Measurements from ENCODE around the gene COLEC12.

Gene COLEC12

DNA sequence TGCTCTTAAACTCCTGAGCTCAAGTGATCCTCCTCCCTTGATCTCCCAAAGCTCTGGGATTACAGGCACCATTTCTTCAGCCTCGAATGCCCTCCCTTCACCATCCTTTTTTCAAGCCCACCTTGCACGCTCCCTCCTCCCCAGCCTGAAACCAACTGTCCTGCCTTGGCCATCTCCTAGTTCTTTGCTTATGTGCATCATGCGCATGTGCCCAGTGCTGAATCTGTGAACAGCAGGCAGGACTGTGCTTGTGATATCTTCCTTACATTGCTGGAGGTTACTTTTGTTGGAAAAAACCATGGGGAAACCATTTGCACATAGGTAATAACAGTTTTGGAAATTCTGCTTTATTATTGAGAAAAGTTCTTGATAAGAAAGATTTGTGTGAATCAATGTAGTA, 49.5 kb upstream of the COLEC12 start (continued):
- no peak for TF ChIP-seq CSRNP3 (CRISPR knock-in tag; IDR thresholded peaks at IDR 0.05)
- TF ChIP-seq, protein P1, sequence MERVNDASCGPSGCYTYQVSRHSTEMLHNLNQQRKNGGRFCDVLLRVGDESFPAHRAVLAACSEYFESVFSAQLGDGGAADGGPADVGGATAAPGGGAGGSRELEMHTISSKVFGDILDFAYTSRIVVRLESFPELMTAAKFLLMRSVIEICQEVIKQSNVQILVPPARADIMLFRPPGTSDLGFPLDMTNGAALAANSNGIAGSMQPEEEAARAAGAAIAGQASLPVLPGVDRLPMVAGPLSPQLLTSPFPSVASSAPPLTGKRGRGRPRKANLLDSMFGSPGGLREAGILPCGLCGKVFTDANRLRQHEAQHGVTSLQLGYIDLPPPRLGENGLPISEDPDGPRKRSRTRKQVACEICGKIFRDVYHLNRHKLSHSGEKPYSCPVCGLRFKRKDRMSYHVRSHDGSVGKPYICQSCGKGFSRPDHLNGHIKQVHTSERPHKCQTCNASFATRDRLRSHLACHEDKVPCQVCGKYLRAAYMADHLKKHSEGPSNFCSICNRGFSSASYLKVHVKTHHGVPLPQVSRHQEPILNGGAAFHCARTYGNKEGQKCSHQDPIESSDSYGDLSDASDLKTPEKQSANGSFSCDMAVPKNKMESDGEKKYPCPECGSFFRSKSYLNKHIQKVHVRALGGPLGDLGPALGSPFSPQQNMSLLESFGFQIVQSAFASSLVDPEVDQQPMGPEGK (CRISPR knock-in tag; IDR thresholded peaks at IDR 0.05; ENCODE audit: borderline replicate concordance) = no peak
- TF ChIP-seq ZNF70 (CRISPR knock-in tag; IDR thresholded peaks at IDR 0.05) = no peak

DNA sequence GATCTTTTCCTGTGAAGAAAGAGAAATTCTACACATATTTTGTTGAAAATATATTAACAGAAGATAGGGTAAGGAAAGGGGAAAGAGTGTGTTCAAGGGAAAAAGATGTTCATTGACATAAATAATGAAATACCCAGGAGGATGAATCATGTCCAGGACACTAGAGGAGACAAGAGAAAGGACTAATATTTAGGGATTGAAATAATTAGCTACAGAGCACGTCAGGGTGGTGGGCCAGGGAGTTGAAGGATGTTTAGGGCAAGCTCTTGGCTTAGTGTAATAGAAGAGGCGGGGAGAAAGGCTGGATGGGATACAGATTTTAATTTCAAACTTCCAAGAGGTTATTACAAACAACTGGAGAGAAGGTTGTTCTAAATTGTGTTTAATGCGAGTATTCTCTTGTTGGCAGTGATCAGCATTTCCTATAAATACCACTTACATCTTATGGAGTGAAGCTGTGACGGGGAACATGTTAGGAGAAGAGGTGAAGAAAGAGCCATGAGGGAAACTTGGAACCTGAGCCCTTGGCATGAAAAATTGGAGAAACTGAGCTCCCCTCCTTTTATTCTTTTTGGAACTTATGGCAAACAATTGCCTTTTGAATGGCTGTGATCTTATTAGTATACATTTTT, 43.1 kb upstream of the COLEC12 start:
- TF ChIP-seq ISL1 (CRISPR knock-in tag; IDR thresholded peaks at IDR 0.05) (no peak), ZC3H10 (CRISPR knock-in tag; IDR thresholded peaks at IDR 0.05) (no peak), ZNF565 (CRISPR knock-in tag; conservative IDR thresholded peaks at IDR 0.05; ENCODE audit: low read depth) (no peak), ZFP30 (CRISPR knock-in tag; IDR thresholded peaks at IDR 0.05) (no peak), TCF4 (CRISPR knock-in tag; IDR thresholded peaks at IDR 0.05; ENCODE audit: borderline replicate concordance) (no peak), TSHZ2 (CRISPR knock-in tag; IDR thresholded peaks at IDR 0.05) (no peak), ESRRG (CRISPR knock-in tag; IDR thresholded peaks at IDR 0.05) (no peak), ZNF70 (CRISPR knock-in tag; IDR thresholded peaks at IDR 0.05) (no peak), ZFP3 (CRISPR knock-in tag; IDR thresholded peaks at IDR 0.05) (no peak), CREB5 (CRISPR knock-in tag; IDR thresholded peaks at IDR 0.05; ENCODE audit: low read depth) (no peak), CSDC2 (CRISPR knock-in tag; IDR thresholded peaks at IDR 0.05) (no peak), CSRNP3 (CRISPR knock-in tag; IDR thresholded peaks at IDR 0.05) (no peak), TOX (CRISPR knock-in tag; IDR thresholded peaks at IDR 0.05; ENCODE audit: borderline replicate concordance) (no peak)
- TF ChIP-seq, protein P1 (CRISPR knock-in tag; IDR thresholded peaks at IDR 0.05; ENCODE audit: borderline replicate concordance) = no peak
- TF ChIP-seq, protein P2, sequence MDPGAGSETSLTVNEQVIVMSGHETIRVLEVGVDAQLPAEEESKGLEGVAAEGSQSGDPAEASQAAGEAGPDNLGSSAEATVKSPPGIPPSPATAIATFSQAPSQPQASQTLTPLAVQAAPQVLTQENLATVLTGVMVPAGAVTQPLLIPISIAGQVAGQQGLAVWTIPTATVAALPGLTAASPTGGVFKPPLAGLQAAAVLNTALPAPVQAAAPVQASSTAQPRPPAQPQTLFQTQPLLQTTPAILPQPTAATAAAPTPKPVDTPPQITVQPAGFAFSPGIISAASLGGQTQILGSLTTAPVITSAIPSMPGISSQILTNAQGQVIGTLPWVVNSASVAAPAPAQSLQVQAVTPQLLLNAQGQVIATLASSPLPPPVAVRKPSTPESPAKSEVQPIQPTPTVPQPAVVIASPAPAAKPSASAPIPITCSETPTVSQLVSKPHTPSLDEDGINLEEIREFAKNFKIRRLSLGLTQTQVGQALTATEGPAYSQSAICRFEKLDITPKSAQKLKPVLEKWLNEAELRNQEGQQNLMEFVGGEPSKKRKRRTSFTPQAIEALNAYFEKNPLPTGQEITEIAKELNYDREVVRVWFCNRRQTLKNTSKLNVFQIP (CRISPR knock-in tag; IDR thresholded peaks at IDR 0.05; ENCODE audit: borderline replicate concordance, low read depth) = no peak
- no peak for ATAC-seq

All from SK-N-SH treated with all-trans-retinoic acid at 6 μM for 48 hours (cell line).